Endometrial microvascular endothelial cells (primary cell): ENCODE measurements around the gene CCSER2. TPM values are rescaled to one million over a fixed set of nuclear protein-coding genes. Genes with fewer than 3 reads are reported as not detected.

ENCODE experiments used
- in situ Hi-C: cut with HindIII; loops from 2 replicates; pipeline ENCODE4 v1.10.0; 2017; ENCODE audit warnings: low sequenced_read_pairs, low pct_unique_long_range_greater_than_20kb; ENCODE audit errors: inconsistent ontology term
- total RNA-seq: library from RNA; depleted of rRNA; stranded (reverse); fragments of >200 nt; gene quantifications from one replicate; pipeline ENCODE4 v1.2.3, GENCODE V29; 2015; ENCODE audit errors: inconsistent ontology term

The CCSER2 gene
- total RNA-seq, 1 donor from 2014 or later = 29.2 TPM

- in situ Hi-C loops = no loop called here
Measured at GRCh38 chr10:84550756-84551436, 222.5 kb downstream of the CCSER2 start.

- in situ Hi-C loops = no loop called here
Measured at GRCh38 chr10:84551437-84552120, 223.2 kb downstream of the CCSER2 start.

- in situ Hi-C loops = no loop called here
Measured at GRCh38 chr10:84552478-84552877, 224.1 kb downstream of the CCSER2 start.

GRCh38 chr10:84562592-84562991 lies 234.2 kb downstream of the CCSER2 start:
- in situ Hi-C loops = no loop called here

GRCh38 chr10:84563355-84563754 lies 235.0 kb downstream of the CCSER2 start:
- in situ Hi-C loops = no loop called here

GRCh38 chr10:84563868-84564267 lies 235.5 kb downstream of the CCSER2 start:
- in situ Hi-C loops = no loop called here

- in situ Hi-C loops = no loop called here
Measured at GRCh38 chr10:84565881-84566582, 237.6 kb downstream of the CCSER2 start.

GRCh38 chr10:84567133-84567532 lies 238.7 kb downstream of the CCSER2 start:
- in situ Hi-C loops = no loop called here

Other genes starting within 250 kb of the CCSER2 start
- gene GHITM, start 189.1 kb upstream of the CCSER2 start, total RNA-seq = 199 TPM
- gene GPR15LG, start 154.8 kb upstream of the CCSER2 start, total RNA-seq = not detected
- not detected for gene CDHR1, start 134.1 kb upstream of the CCSER2 start, total RNA-seq
- gene LRIT2, start 103.0 kb upstream of the CCSER2 start, total RNA-seq = not detected
- gene LRIT1, start 87.0 kb upstream of the CCSER2 start, total RNA-seq = not detected
- not detected for gene RGR, start 83.5 kb upstream of the CCSER2 start, total RNA-seq